CD8-positive, alpha-beta memory T cell (primary cell): ENCODE data around the gene RECQL. TPM values are rescaled to one million over a fixed set of nuclear protein-coding genes. Genes with fewer than 3 reads are reported as not detected.
A peak's percentile ranks its signal among the peaks of the same experiment; 100 is the strongest.
"Not testable (repeated sequence)": the region's sequence is repeated elsewhere in the genome, so short reads cannot be mapped to it uniquely, and the experiment has no call there.

ENCODE experiments used
- CTCF ChIA-PET: fragments of 350-600 bp; sonication (Branson Sonifier 250); formaldehyde crosslinking; loops from one replicate; lab custom pipeline; 2021; ENCODE audit warnings: antibody characterized with exemption; lab: Charles Lee
- POLR2A ChIA-PET: fragments of 350-600 bp; sonication (Branson Sonifier 250); formaldehyde crosslinking; loops from one replicate; lab custom pipeline; 2021; ENCODE audit warnings: antibody characterized with exemption; lab: Charles Lee
- DNase-seq, 5 donors: peaks; one replicate each; pipeline versions ENCODE4 v3.0.0 to v3.0.0-alpha.2; 2020 to 2022; ENCODE audit warnings: mixed read lengths in 1 of 5
- H3K27ac ChIP-seq: one replicate; pipeline ENCODE4 v1.7.0; 2013; ENCODE audit warnings: low read depth, mild to moderate bottlenecking, low read length, moderate library complexity
- H3K27me3 ChIP-seq: 2 replicates; pipeline ENCODE4 v1.7.0; 2013; ENCODE audit warnings: low read length, mild to moderate bottlenecking; ENCODE audit not compliant: insufficient read depth, poor library complexity, severe bottlenecking
- H3K36me3 ChIP-seq: 2 replicates; pipeline ENCODE4 v1.7.0; 2013; ENCODE audit warnings: mild to moderate bottlenecking, low read length, moderate library complexity; ENCODE audit not compliant: insufficient read depth
- H3K4me1 ChIP-seq: 2 replicates; pipeline ENCODE4 v1.7.0; 2013; ENCODE audit warnings: mild to moderate bottlenecking, low read length, moderate library complexity; ENCODE audit not compliant: insufficient read depth
- H3K4me3 ChIP-seq: 2 replicates; pipeline ENCODE4 v1.7.0; 2013; ENCODE audit warnings: mild to moderate bottlenecking, low read length
- H3K9me3 ChIP-seq: 2 replicates; pipeline ENCODE4 v1.7.0; 2013; ENCODE audit warnings: mild to moderate bottlenecking, low read length
- H3K27ac Mint-ChIP-seq, 8 donors: one replicate each; pipeline ENCODE4 v1.8.0; 2020 to 2021; ENCODE audit warnings: mixed read lengths in 8 of 8, mild to moderate bottlenecking in 6 of 8, inconsistent platforms in 3 of 8, moderate library complexity in 3 of 8
- H3K27me3 Mint-ChIP-seq, 2 donors: one replicate each; pipeline ENCODE4 v1.8.0; 2020 to 2021; ENCODE audit warnings: mixed read lengths in 2 of 2, mild to moderate bottlenecking in 1 of 2, moderate library complexity in 1 of 2
- H3K36me3 Mint-ChIP-seq, 3 donors: one replicate each; pipeline ENCODE4 v1.8.0; 2020 to 2021; ENCODE audit warnings: mixed read lengths in 3 of 3, inconsistent platforms in 1 of 3, mild to moderate bottlenecking in 1 of 3
- H3K4me1 Mint-ChIP-seq, 3 donors: one replicate each; pipeline ENCODE4 v1.8.0; 2020 to 2021; ENCODE audit warnings: mixed read lengths in 3 of 3, inconsistent platforms in 1 of 3, mild to moderate bottlenecking in 1 of 3
- H3K4me3 Mint-ChIP-seq, 7 donors: one replicate each; pipeline ENCODE4 v1.8.0; 2020 to 2021; ENCODE audit warnings: mixed read lengths in 7 of 7, mild to moderate bottlenecking in 6 of 7, moderate library complexity in 4 of 7, inconsistent platforms in 2 of 7
- H3K9me3 Mint-ChIP-seq, 5 donors: one replicate each; pipeline ENCODE4 v1.8.0; 2020 to 2022; ENCODE audit warnings: mixed read lengths in 5 of 5, mild to moderate bottlenecking in 3 of 5, moderate library complexity in 2 of 5, inconsistent platforms in 1 of 5
- polyA plus RNA-seq: library from polyadenylated mRNA; unstranded; fragments of 300-500 nt; fragmentation: Illumina TruSeq; gene quantifications from one replicate; pipeline ENCODE4 v1.2.3, GENCODE V29; 2021
- total RNA-seq, 2 experiments: library from RNA; stranded (reverse); gene quantifications; one replicate each; pipeline ENCODE4 v1.2.3, GENCODE V29; 2021

Gene RECQL
- total and polyA plus RNA-seq, 3 experiments from 2014 or later = 87.3 to 101 (median 95.1) TPM

- H3K4me3 ChIP-seq = no peak overlapping the region
- no peak for DNase-seq
- H3K9me3 ChIP-seq = no peaks in the 10 kb centered on the region
- H3K27ac ChIP-seq = no peak overlapping the region
- H3K4me3 Mint-ChIP-seq = no peak overlapping the region
- H3K27me3 ChIP-seq = no peaks in the 10 kb centered on the region
- no peaks in the 10 kb centered on the region for H3K9me3 Mint-ChIP-seq
- peaks cover 4 to 5% (median 4%) of the 10 kb centered on the region in 3 donors for H3K4me1 Mint-ChIP-seq
- no peaks in the 10 kb centered on the region for H3K27me3 Mint-ChIP-seq
- H3K27ac Mint-ChIP-seq = peak overlapping the region in 1 of 8 donors; percentile 23
- CTCF ChIA-PET = interaction anchor here (1.1 kb wide), 1 partner anchor 19 kb away, joined by 3 read pairs; no protein-coding TSS in a partner anchor
- POLR2A ChIA-PET = no interaction called here
- peaks cover 6 to 53% (median 25%) of the 10 kb centered on the region in 3 donors for H3K36me3 Mint-ChIP-seq
- H3K36me3 ChIP-seq = peaks cover 24% of the 10 kb centered on the region
- H3K4me1 ChIP-seq = no peaks in the 10 kb centered on the region
Observed at GRCh38 chr12:21475552-21475951, 25.9 kb downstream of the RECQL start.

GRCh38 chr12:21472197-21472823 lies 29.1 kb downstream of the RECQL start:
- POLR2A ChIA-PET = interaction anchor here (1.0 kb wide), 1 partner anchor 29 kb away, joined by 3 read pairs; the partner anchor contains the start of gene RECQL
- Histone ChIP-seq H3K4me1 (no peaks in the 10 kb centered on the region), H3K36me3 (peaks cover 21% of the 10 kb centered on the region), H3K27me3 (no peaks in the 10 kb centered on the region), H3K4me3 (no peak overlapping the region), H3K9me3 (no peaks in the 10 kb centered on the region), H3K27ac (no peak overlapping the region)
- H3K9me3 Mint-ChIP-seq = no peaks in the 10 kb centered on the region
- H3K27me3 Mint-ChIP-seq = no peaks in the 10 kb centered on the region
- H3K4me3 Mint-ChIP-seq = no peak overlapping the region
- H3K27ac Mint-ChIP-seq = peak overlapping the region in 1 of 8 donors; percentile 54
- DNase-seq = no peak
- H3K36me3 Mint-ChIP-seq = peaks cover 12 to 75% (median 31%) of the 10 kb centered on the region in 3 donors
- H3K4me1 Mint-ChIP-seq = peaks cover 1 to 9% (median 5%) of the 10 kb centered on the region in 3 donors
- CTCF ChIA-PET = no interaction called here

GRCh38 chr12:21471294-21471693 lies 30.1 kb downstream of the RECQL start:
- no peaks in the 10 kb centered on the region for H3K9me3 ChIP-seq
- no peaks in the 10 kb centered on the region for H3K4me1 ChIP-seq
- no peaks in the 10 kb centered on the region for H3K9me3 Mint-ChIP-seq
- CTCF ChIA-PET = no interaction called here
- no peak overlapping the region for H3K27ac ChIP-seq
- peaks cover 24% of the 10 kb centered on the region for H3K36me3 ChIP-seq
- H3K4me1 Mint-ChIP-seq = peaks cover 5 to 17% (median 11%) of the 10 kb centered on the region in 3 donors
- H3K27me3 ChIP-seq = no peaks in the 10 kb centered on the region
- no peaks in the 10 kb centered on the region for H3K27me3 Mint-ChIP-seq
- no peak for DNase-seq
- no peak overlapping the region for H3K4me3 Mint-ChIP-seq
- POLR2A ChIA-PET = interaction anchor here (1.0 kb wide), 1 partner anchor 30 kb away, joined by 3 read pairs; the partner anchor contains the start of gene RECQL
- H3K36me3 Mint-ChIP-seq = peaks cover 12 to 76% (median 25%) of the 10 kb centered on the region in 3 donors
- H3K27ac Mint-ChIP-seq = peak overlapping the region in 6 of 8 donors; percentile 12 to 78 (median 42)
- no peak overlapping the region for H3K4me3 ChIP-seq

GRCh38 chr12:21467334-21467733 lies 34.1 kb downstream of the RECQL start:
- Mint-ChIP-seq H3K4me1 (peaks cover 6 to 33% (median 20%) of the 10 kb centered on the region in 3 donors), H3K27ac (peak overlapping the region in 5 of 8 donors; percentile 59 to 79 (median 70)), H3K36me3 (peaks cover 22 to 74% (median 30%) of the 10 kb centered on the region in 3 donors)
- H3K4me1 ChIP-seq, H3K9me3 Mint-ChIP-seq, H3K4me3 ChIP-seq, H3K9me3 ChIP-seq, CTCF ChIA-PET, H3K27me3 ChIP-seq, H3K27me3 Mint-ChIP-seq, DNase-seq, H3K27ac ChIP-seq, H3K4me3 Mint-ChIP-seq: not testable (repeated sequence)
- POLR2A ChIA-PET = interaction anchor here (0.7 kb wide), 1 partner anchor 15 kb away, joined by 3 read pairs; no protein-coding TSS in a partner anchor
- H3K36me3 ChIP-seq = peaks cover 19% of the 10 kb centered on the region

GRCh38 chr12:21459474-21459873 lies 42.0 kb downstream of the RECQL start:
- peaks cover 38 to 59% (median 55%) of the 10 kb centered on the region in 3 donors for H3K4me1 Mint-ChIP-seq
- H3K4me3 Mint-ChIP-seq = no peak overlapping the region
- Histone ChIP-seq H3K27ac (no peak overlapping the region), H3K4me1 (peaks cover 35% of the 10 kb centered on the region), H3K27me3 (no peaks in the 10 kb centered on the region), H3K9me3 (no peaks in the 10 kb centered on the region), H3K4me3 (no peak overlapping the region), H3K36me3 (peaks cover 5% of the 10 kb centered on the region)
- H3K27ac Mint-ChIP-seq = peak overlapping the region in 6 of 8 donors; percentile 22 to 78 (median 54)
- POLR2A ChIA-PET = no interaction called here
- H3K27me3 Mint-ChIP-seq = no peaks in the 10 kb centered on the region
- DNase-seq = no peak
- peaks cover 0 to 4% (median 0%) of the 10 kb centered on the region in 5 donors for H3K9me3 Mint-ChIP-seq
- CTCF ChIA-PET = no interaction called here
- H3K36me3 Mint-ChIP-seq = peaks cover 21 to 73% (median 26%) of the 10 kb centered on the region in 3 donors

GRCh38 chr12:21456291-21456780 lies 45.1 kb downstream of the RECQL start:
- Histone ChIP-seq H3K4me3 (peak overlapping the region; percentile 36), H3K27ac (no peak overlapping the region), H3K36me3 (no peaks in the 10 kb centered on the region), H3K9me3 (no peaks in the 10 kb centered on the region), H3K4me1 (peaks cover 42% of the 10 kb centered on the region), H3K27me3 (no peaks in the 10 kb centered on the region)
- peaks cover 11 to 57% (median 22%) of the 10 kb centered on the region in 3 donors for H3K36me3 Mint-ChIP-seq
- H3K4me1 Mint-ChIP-seq = peaks cover 55 to 76% (median 75%) of the 10 kb centered on the region in 3 donors
- H3K4me3 Mint-ChIP-seq = peak overlapping the region; percentile 7 to 77 (median 72)
- ChIA-PET CTCF (interaction anchor here (0.9 to 1.2 kb wide), 2 partner anchors 9 to 19 kb away, joined by 3 to 5 read pairs; partner anchors contain the start of gene PYROXD1), POLR2A (interaction anchor here (1.1 to 1.4 kb wide), 3 partner anchors 19 to 201 kb away, joined by 3 to 8 read pairs (median 4); partner anchors contain the start of genes GOLT1B, LDHB, PYROXD1 and RECQL)
- peak overlapping the region; percentile 84 to 97 (median 92) for H3K27ac Mint-ChIP-seq
- no peaks in the 10 kb centered on the region for H3K9me3 Mint-ChIP-seq
- H3K27me3 Mint-ChIP-seq = no peaks in the 10 kb centered on the region
- DNase-seq = peak in 4 of 5 donors; percentile 3 to 65 (median 48)

- H3K36me3 ChIP-seq = peaks cover 3% of the 10 kb centered on the region
- H3K36me3 Mint-ChIP-seq = peaks cover 13 to 60% (median 33%) of the 10 kb centered on the region in 3 donors
- peak overlapping the region; percentile 44 for H3K27ac ChIP-seq
- ChIA-PET CTCF (no interaction called here), POLR2A (interaction anchor here (0.5 to 1.2 kb wide), 3 partner anchors 16 to 239 kb away, joined by 3 to 6 read pairs (median 3); partner anchors contain the start of gene PYROXD1)
- DNase-seq = peak in 1 of 5 donors; percentile 20
- H3K9me3 ChIP-seq = no peaks in the 10 kb centered on the region
- no peaks in the 10 kb centered on the region for H3K9me3 Mint-ChIP-seq
- no peaks in the 10 kb centered on the region for H3K27me3 ChIP-seq
- H3K4me3 ChIP-seq = no peak overlapping the region
- H3K4me1 ChIP-seq = peaks cover 37% of the 10 kb centered on the region
- H3K27ac Mint-ChIP-seq = peak overlapping the region; percentile 78 to 99 (median 92)
- H3K4me3 Mint-ChIP-seq = peak overlapping the region; percentile 2 to 91 (median 83)
- H3K27me3 Mint-ChIP-seq = no peaks in the 10 kb centered on the region
- H3K4me1 Mint-ChIP-seq = peaks cover 48 to 69% (median 68%) of the 10 kb centered on the region in 3 donors
Observed at GRCh38 chr12:21453312-21453852, 48.1 kb downstream of the RECQL start.
